Hepatocyte (in vitro differentiated cells): Measurements from ENCODE around the gene CDH4. TPM values are rescaled to one million over a fixed set of nuclear protein-coding genes. Genes with fewer than 3 reads are reported as not detected.

ENCODE experiments used
- DNase-seq: peaks from one replicate; pipeline ENCODE4 v3.0.0-alpha.2; 2016; ENCODE audit warnings: low spot score
- H2AFZ ChIP-seq: fragments of 200-600 bp; sonication (generic); 2 replicates; pipeline ENCODE4 v1.6.0; 2016; ENCODE audit warnings: antibody characterized with exemption, mild to moderate bottlenecking
- H3K27ac ChIP-seq: fragments of 200-600 bp; sonication (generic); 2 replicates; pipeline ENCODE4 v1.5.1; 2016; ENCODE audit warnings: mild to moderate bottlenecking
- H3K27me3 ChIP-seq: fragments of 200-600 bp; sonication (generic); 2 replicates; pipeline ENCODE4 v1.6.1; 2016
- H3K36me3 ChIP-seq: fragments of 200-600 bp; sonication (generic); replicated peaks from 2 replicates; pipeline ENCODE4 v1.5.1; 2016; ENCODE audit warnings: low read depth; ENCODE audit not compliant: insufficient read depth
- H3K4me1 ChIP-seq: fragments of 200-600 bp; sonication (generic); 2 replicates; pipeline ENCODE4 v1.5.1; 2016; ENCODE audit warnings: mild to moderate bottlenecking, moderate library complexity; ENCODE audit not compliant: insufficient read depth
- H3K4me2 ChIP-seq: fragments of 200-600 bp; sonication (generic); 2 replicates; pipeline ENCODE4 v1.6.0; 2016
- H3K4me3 ChIP-seq: fragments of 200-600 bp; sonication (generic); 2 replicates; pipeline ENCODE4 v1.5.1; 2016; ENCODE audit warnings: mild to moderate bottlenecking
- H3K79me2 ChIP-seq: fragments of 200-600 bp; sonication (generic); 2 replicates; pipeline ENCODE4 v1.6.0; 2017; ENCODE audit warnings: mild to moderate bottlenecking
- H3K9me2 ChIP-seq: fragments of 200-600 bp; sonication (generic); replicated peaks from 2 replicates; pipeline ENCODE4 v1.6.0; 2017; ENCODE audit warnings: mild to moderate bottlenecking; ENCODE audit not compliant: insufficient read depth
- H3K9me3 ChIP-seq: fragments of 200-600 bp; sonication (generic); 2 replicates; pipeline ENCODE4 v1.5.1; 2016; ENCODE audit warnings: low read depth, mild to moderate bottlenecking
- H4K20me1 ChIP-seq: fragments of 200-600 bp; sonication (generic); 2 replicates; pipeline ENCODE4 v1.6.0; 2016; ENCODE audit warnings: mild to moderate bottlenecking; ENCODE audit not compliant: insufficient read depth, poor library complexity, severe bottlenecking
- CTCF ChIP-seq: fragments of 200-600 bp; sonication (generic); IDR thresholded peaks from 2 replicates; pipeline ENCODE4 v1.5.1; 2016; ENCODE audit warnings: antibody characterized with exemption, mild to moderate bottlenecking; ENCODE audit not compliant: poor library complexity
- EZH2 ChIP-seq: fragments of 200-600 bp; sonication (generic); IDR thresholded peaks from 2 replicates; pipeline ENCODE4 v1.6.1; 2016; ENCODE audit warnings: antibody characterized with exemption, mild to moderate bottlenecking, borderline replicate concordance
- EZH2phosphoT487 ChIP-seq: fragments of 200-600 bp; sonication (generic); IDR thresholded peaks from one replicate; pipeline ENCODE4 v1.6.1; 2018; ENCODE audit warnings: antibody characterized with exemption, mild to moderate bottlenecking, low read depth, moderate library complexity; ENCODE audit not compliant: unreplicated experiment, severe bottlenecking
- WGBS: methylation state at CpG from one replicate; pipeline ENCODE4 v1.1.6; 2016; ENCODE audit warnings: low lambda C conversion rate; ENCODE audit errors: missing lambda C conversion rate; 5-methylcytosine and 5-hydroxymethylcytosine counted together
- polyA plus RNA-seq: library from polyadenylated mRNA; unstranded; fragments of >200 nt; fragmentation: Nextera tagmentation; extraction: Ambion mirVana; gene quantifications from 2 replicates; pipeline ENCODE4 v1.2.1, GENCODE V29; 2016
- total RNA-seq: library from RNA; depleted of rRNA; stranded (reverse); fragments of >200 nt; gene quantifications from 2 replicates; pipeline ENCODE4 v1.2.3, GENCODE V29; 2014

The CDH4 gene
- total and polyA plus RNA-seq, 2 experiments from 2014 or later, result 0.53 to 0.73 TPM

- Histone ChIP-seq H3K36me3 (no peaks in the 10 kb centered on the region), H3K79me2 (no peaks in the 10 kb centered on the region), H3K27ac (no peak overlapping the region), H3K9me2 (no peaks in the 10 kb centered on the region), H3K9me3 (no peaks in the 10 kb centered on the region), H4K20me1 (no peaks in the 10 kb centered on the region), H3K4me3 (no peak overlapping the region), H2AFZ (no peak overlapping the region), H3K4me2 (no peak overlapping the region), H3K27me3 (no peaks in the 10 kb centered on the region), H3K4me1 (no peaks in the 10 kb centered on the region)
- TF ChIP-seq CTCF (no peak), EZH2 (no peak), EZH2phosphoT487 (no peak)
- 63% methylated on average over 3 of the region's 3 CpGs for WGBS
- no peak for DNase-seq
Measured at GRCh38 chr20:61748376-61748775, 496.3 kb downstream of the CDH4 start.

DNA sequence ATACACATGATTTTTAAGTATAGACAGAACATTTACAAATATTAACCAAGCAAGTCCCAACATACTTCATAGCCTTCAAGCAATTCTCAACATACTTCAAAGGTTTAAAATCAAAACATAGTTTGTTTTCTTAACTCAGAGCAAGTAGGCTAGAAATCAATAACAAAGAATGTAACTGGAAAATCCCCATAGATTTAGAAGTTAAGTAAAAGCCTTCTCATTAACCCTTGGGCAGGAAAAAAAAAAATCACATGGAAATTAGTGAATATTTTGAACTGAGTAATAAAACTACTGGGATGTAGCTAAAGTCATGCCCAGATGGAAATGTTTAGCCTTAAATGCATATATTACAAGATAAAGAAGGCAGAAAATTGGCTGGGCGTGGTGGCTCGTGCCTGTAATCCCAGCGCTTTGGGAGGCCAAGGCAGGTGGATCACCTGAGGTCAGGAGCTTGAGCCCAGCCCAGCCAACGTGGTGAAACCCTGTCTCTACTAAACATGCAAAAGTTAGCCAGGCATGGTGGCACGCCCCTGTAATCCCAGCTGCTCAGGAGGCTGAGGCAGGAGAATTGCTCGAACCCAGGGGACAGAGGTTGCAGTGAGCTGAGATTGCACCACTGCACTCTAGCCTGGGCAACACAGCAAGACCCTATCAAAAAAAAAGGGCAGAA lies 497.5 kb downstream of the CDH4 start:
- H3K4me1 ChIP-seq, result no peaks in the 10 kb centered on the region
- 86% methylated on average over 6 of the region's 6 CpGs for WGBS
- H3K27ac ChIP-seq, result no peak overlapping the region

GRCh38 chr20:61750093-61750492 lies 498.0 kb downstream of the CDH4 start:
- WGBS, result 87% methylated on average over 1 of the region's 1 CpG
- no peak overlapping the region for H3K27ac ChIP-seq
- H4K20me1 ChIP-seq, result no peaks in the 10 kb centered on the region

More for the DNA sequence above, 497.5 kb downstream of the CDH4 start:
- Histone ChIP-seq H3K79me2 (no peaks in the 10 kb centered on the region), H3K27me3 (no peaks in the 10 kb centered on the region), H4K20me1 (no peaks in the 10 kb centered on the region), H3K9me2 (no peaks in the 10 kb centered on the region), H3K4me3 (no peak overlapping the region), H3K9me3 (no peaks in the 10 kb centered on the region), H3K36me3 (no peaks in the 10 kb centered on the region), H2AFZ (no peak overlapping the region), H3K4me2 (no peak overlapping the region)
- DNase-seq, result no peak
- TF ChIP-seq EZH2phosphoT487 (no peak), EZH2 (no peak), CTCF (no peak)

More at GRCh38 chr20:61750093-61750492, 498.0 kb downstream of the CDH4 start:
- H3K4me3 ChIP-seq, result no peak overlapping the region
- H3K4me2 ChIP-seq, result no peak overlapping the region
- no peak for DNase-seq
- TF ChIP-seq EZH2 (no peak), CTCF (no peak), EZH2phosphoT487 (no peak)
- no peaks in the 10 kb centered on the region for H3K36me3 ChIP-seq
- no peaks in the 10 kb centered on the region for H3K9me3 ChIP-seq
- H3K27me3 ChIP-seq, result no peaks in the 10 kb centered on the region
- no peaks in the 10 kb centered on the region for H3K79me2 ChIP-seq
- H3K9me2 ChIP-seq, result no peaks in the 10 kb centered on the region
- H2AFZ ChIP-seq, result no peak overlapping the region
- H3K4me1 ChIP-seq, result no peaks in the 10 kb centered on the region
